HTR-8/SVneo (cell line): ENCODE data around the gene PCCA.
"Not testable (repeated sequence)": the region's sequence is repeated elsewhere in the genome, so short reads cannot be mapped to it uniquely, and the experiment has no call there.

Experiments used
- DNase-seq: peaks from one replicate; pipeline ENCODE4 v3.0.0; 2011; ENCODE audit warnings: low spot score, mixed read lengths; ENCODE audit not compliant: insufficient read length
- FAIRE-seq: peaks from 2 replicates; lab custom pipeline; 2011; peaks lifted over from hg19 to GRCh38; lab: Jason Lieb, UNC

PCCA gene

DNA sequence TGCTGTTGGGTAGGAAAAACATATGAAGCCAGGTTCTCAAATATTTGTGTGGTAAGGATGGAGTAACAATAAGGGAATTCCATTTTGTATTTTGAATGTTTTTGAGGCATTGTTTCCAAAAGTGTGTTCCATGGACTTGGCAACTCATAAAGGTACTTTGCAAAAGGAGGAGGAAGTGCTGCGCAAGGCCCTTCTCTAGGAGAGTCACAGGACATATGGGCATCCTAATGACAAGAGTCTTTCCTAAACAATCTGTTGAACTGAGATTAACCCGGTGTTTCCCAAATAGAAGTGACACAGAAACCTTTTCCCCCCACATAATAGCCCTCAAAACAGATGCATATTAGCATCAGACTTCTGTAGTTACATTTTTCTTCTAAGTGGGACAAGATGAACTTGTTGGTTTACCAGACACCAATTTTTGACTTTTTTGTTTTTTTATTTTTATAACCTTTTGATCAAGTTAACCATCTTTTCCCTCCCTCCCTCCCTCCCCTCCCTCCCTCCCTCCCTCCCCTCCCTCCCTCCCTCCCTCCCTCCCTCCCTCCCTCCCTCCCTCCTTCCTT is 209.3 kb downstream of the PCCA start:
- FAIRE-seq (no peak), DNase-seq (no peak)

DNA sequence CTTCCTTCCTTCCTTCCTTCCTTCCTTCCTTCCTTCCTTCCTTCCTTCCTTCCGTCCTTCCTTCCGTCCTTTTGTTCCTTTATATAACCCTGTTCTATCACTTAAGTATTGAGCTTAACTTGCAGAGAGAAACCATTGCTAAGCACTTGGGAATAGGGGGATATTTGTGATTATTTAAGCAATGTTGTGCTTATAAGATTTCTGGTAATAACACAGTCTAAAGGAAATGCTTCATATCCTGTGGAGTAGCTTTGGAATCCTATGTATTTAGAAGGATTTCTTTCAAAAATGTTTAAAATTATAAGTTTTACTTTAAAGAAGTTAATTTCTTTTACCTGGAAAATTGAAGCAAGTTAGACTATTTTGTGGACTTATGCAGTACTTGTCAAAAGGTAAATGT is 209.8 kb downstream of the PCCA start:
- DNase-seq (no peak), FAIRE-seq (no peak)

DNA sequence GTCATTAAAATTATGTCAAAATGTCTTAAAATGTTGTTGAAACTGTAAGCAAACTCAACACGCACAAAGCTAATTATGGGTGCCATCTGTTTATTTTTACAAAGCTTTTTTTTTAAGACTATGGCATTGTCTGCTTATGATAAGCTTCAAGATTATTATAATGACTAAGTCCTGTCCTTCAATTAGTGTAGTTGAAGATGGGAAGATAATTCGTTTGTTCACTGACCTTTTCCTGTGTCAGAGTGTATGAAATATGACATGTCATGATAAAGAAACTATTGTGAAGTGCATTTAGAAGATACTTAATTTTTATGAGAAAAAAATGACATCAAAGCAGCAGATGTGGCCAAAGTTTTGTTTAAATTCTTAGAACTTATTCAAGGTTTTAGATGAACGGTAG is 211.3 kb downstream of the PCCA start:
- DNase-seq (no peak), FAIRE-seq (no peak)

DNA sequence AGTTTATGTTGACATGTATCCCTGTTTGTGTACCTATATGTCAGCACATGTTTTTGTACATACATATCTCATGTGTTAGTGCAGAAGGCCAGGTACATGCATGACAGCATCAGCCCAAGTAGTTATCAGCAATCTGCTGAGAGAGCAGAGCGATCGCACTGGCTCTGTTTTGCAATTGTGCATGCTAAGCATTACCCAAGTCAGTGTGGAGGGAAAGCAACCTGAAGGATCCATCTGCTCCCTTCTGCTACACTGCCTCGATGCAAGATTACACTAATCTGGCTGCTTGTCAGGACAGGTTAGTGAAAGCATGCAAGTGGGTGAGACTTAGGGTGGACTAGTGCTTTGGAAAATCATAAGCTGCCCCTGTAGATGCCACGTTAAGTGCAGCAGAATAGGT is 211.8 kb downstream of the PCCA start:
- DNase-seq (no peak), FAIRE-seq (no peak)

DNA sequence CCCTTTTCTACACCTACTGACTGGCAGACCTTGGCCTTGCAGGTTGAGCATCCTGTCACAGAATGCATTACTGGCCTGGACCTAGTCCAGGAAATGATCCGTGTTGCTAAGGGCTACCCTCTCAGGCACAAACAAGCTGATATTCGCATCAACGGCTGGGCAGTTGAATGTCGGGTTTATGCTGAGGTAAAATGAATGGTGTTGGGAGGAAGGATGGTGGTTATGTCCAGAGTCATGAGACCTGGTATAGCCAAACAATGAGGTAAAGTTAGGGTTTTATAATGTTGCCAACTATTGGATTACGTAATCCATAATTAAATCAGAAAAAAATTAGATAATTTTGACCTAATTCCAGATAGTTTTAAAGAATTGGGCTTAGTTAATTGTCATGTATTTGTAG is 212.5 kb downstream of the PCCA start:
- FAIRE-seq (no peak), DNase-seq (no peak)

DNA sequence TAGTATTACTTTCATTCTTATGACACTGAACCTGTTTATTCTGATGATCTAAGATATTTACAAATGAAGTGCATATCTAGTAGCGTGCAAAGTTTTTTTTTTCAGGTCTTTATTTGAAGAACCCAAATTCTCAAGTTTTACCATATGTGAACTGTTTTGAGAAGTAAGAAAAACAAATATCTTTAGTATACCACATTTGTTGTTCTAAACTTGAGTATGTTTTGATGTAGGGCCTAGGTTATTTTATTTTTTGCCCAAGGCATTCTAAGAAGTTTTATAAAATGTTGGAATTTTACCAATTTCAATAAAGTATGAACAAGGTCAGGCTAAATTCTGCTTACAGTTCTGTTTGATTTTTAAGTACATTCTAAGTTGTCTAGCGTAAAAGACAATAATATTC is 213.5 kb downstream of the PCCA start:
- no peak for FAIRE-seq

DNA sequence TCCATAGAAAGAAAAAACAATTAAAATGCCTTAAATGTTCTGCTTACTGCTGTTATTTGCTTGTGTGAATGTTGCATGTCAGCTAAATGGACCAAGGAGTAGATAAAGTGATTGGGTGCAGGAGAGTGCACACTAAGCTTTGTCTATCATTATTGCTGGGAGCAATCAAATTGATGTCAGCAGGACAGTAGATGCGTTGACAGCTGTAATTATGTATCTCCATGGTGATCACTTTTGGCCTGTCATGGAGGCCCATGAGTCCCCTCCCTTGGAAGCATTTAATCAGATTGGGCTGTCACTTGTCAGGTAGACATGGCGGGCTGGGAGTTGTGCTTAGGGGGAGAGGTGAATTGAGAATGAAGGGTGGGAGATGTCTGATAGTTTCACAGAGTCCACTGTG is 215.3 kb downstream of the PCCA start:
- DNase-seq (no peak), FAIRE-seq (no peak)

More for the DNA sequence above, 213.5 kb downstream of the PCCA start:
- no peak for DNase-seq

DNA sequence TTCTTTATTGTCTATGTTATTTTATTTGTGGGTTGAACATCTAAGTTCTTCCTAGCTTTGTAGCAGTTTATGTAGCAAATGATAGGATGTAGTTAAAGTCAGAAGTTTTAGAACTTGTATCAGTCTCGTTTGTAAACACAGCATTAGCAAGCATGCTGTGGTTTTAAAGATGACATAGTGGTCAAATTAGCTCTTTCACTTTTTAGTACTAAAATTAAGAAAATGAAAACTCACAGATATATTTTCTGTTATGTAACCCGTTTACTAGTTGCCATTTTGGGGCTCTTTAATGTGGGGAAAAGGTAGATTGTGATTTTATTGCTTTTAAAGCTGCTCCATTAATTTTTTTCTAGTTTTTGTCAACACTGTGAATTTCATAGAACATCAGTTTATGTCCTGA is 216.5 kb downstream of the PCCA start:
- no peak for FAIRE-seq

DNA sequence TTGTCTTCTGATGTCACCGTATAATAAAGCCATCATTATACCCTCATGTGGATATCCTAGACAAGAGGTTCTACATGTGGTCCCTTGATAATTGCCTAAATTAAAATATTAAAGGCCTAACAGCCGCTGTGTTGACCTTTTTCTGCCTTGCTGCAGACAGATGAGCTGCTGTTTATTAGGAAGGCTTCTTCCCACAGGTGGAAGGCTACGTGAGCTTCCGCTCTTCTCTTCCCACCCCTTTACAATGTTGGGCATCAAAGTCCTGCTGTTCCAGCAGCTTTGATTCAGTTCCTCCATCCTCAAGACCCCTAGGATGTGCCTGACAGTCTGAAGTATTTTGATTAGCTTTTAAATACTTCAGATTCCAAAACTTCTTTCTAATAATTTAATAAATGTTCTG is 217.1 kb downstream of the PCCA start:
- DNase-seq (no peak), FAIRE-seq (no peak)

More for the DNA sequence above, 216.5 kb downstream of the PCCA start:
- DNase-seq, result no peak

DNA sequence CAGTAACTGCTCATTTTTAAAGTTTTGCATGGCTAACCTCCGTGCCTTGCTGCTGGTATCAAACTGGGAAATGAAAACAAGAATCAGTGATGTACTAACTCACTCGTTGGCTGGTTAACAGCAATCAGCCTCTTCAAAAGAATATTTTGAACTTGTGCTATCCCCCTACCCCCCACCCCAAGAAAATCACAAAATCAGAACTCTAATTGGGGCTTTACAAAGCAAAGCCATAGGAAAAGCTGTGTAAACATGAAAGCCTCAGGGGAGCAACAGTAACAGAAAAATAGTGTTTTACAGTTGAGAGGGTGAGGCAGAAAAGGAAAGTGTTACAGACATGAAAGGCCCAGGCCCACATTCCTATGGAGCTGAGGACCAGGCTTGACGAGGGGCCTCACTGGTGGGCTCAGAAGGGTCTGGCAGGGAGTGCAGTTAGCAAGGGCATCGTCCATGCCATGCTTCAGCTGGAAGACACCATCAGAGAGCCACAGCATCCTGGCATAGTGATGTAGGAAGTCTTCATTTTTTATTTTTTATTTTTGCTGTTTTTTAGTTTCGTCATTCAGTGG is 217.6 kb downstream of the PCCA start:
- no peak for FAIRE-seq

DNA sequence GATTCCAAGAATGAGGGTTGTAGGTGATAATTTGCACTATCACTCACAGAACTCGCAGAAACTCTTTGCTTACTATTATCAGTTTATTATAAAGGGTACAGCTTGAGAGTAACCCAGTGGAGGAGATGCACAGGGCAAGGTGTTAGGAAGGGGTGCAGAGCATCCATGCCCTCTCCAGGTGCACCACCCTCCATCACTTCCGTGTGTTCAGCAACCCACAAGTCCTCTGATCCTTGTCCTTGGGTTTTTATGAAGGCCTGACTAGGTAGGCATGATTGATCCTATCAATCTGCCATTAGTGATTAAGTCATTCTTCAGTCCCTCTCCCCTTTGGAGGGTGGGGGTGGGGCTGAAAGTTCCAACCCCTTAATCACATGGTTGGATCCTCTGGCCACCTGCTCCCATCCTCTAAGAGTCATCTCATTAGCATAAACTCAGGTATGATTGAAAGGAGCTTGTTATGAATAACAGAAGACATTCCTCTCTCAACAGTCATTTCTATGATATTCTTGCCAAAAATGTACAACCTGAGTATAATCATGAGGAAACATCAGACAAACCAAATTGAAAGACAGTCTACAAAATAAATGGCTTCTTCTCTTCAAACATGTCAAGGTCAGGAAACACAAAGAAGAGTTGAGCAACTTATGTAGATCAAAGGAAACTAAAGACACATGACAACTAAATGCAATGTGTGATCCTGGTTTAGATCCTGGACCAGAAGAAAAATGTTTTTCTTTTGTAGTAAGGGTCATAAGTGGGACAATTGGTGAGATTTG is 225.4 kb downstream of the PCCA start:
- no peak for DNase-seq
- no peak for FAIRE-seq

More for the DNA sequence above, 217.6 kb downstream of the PCCA start:
- no peak for DNase-seq

DNA sequence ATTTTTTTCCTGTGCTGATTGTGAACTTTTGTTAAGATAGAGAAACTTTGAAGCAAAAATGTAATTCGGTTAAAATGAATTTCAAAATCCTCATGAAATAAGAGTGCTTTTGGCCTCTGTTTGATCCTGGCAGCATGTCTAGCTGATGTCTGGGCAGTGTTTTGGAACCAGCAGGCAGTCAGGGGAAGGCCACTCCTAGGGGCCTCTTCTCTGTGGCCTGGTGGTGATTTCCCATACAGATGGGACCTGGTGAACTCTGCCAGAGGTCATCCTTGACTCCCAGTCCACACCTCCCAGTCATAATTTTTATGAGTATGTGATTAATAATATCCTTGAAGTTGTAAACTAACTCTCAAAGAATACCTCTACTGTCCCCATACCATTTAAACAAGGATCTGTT is 226.6 kb downstream of the PCCA start:
- no peak for DNase-seq
- no peak for FAIRE-seq

DNA sequence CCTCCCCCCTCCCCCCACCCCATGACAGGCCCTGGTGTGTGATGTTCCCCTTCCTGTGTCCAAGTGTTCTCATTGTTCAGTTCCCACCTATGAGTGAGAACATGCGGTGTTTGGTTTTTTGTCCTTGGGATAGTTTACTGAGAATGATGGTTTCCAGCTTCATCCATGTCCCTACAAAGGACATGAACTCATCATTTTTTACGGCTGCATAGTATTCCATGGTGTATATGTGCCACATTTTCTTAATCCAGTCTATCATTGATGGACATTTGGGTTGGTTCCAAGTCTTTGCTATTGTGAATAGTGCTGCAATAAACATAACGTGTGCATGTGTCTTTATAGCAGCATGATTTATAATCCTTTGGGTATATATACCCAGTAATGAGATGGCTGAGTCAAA is 229.6 kb downstream of the PCCA start:
- not testable (repeated sequence) for FAIRE-seq, DNase-seq

DNA sequence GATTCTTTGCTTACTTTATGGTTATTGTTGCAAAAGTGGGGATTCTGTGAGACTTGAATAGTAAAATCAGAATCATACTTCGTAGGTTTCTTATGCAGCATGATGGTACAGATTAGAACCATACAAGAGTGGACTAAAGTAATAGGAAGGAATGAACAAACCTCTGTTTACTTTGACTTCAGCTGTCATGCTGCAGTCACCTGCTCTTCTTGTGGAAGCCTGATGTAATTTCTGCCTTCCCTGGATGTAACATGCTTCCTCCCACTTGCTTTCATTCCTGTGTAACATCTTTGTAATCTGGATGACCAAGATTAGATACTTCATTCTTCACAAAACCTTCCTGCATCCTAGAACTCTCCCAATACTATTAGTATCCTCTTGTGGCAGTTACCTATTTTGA is 235.0 kb downstream of the PCCA start:
- FAIRE-seq, result no peak
- no peak for DNase-seq

DNA sequence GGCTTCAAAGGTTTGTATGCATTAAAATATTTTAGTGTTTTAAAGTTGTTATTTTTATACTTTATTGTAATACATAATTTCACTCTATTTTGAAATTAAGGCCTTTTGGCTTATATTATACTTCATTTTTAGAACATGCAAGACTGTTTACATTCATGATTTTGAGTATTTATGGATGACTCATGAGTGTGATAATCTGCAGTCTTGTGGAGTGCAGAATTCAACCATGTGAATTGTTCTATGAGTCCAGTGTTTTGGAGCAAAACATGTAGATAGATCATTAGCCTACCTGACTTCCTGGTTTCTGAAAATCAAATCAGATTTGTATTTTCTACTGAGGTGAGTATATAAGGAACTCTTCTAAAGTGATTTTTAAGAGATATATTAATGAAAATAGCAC is 241.8 kb downstream of the PCCA start:
- FAIRE-seq (no peak), DNase-seq (no peak)

DNA sequence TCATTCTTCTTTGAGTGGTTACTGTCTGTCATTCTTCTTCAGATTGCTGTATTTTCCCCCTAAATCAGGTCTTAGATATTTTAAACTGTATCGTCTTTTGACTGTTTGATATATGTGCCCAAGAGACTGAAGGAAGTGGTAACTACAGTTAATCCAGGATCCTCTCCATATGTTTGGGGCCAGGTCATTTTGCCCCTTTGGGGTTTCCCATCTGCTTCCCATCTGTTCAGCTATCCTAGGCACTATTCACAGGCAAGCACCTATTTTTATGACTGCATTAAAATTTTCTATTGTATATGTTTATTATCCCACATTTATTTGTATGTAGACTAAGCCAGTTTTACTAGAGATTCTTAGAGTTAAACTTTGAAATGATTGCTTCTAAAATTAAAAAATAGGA is 244.2 kb downstream of the PCCA start:
- no peak for DNase-seq
- no peak for FAIRE-seq

DNA sequence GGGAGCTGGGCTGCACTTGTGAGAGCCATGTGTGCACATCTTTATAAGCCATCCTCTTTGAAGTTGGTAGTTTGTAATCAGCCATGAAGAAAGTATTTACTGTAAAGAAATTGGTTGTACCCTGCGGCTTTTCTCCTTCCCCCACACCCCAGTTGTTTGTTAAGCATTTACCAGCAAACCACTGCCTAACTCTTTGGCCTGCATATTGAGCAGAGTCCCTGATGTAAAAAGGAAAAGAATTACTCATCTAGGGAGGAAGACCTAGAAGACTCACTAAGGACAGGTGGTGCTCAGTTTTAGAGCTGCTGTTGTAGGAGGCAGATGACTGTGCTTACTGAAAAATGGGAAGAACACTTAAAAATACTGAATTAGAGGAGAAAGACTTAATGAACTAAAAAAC is 245.3 kb downstream of the PCCA start:
- DNase-seq, result no peak
- no peak for FAIRE-seq

DNA sequence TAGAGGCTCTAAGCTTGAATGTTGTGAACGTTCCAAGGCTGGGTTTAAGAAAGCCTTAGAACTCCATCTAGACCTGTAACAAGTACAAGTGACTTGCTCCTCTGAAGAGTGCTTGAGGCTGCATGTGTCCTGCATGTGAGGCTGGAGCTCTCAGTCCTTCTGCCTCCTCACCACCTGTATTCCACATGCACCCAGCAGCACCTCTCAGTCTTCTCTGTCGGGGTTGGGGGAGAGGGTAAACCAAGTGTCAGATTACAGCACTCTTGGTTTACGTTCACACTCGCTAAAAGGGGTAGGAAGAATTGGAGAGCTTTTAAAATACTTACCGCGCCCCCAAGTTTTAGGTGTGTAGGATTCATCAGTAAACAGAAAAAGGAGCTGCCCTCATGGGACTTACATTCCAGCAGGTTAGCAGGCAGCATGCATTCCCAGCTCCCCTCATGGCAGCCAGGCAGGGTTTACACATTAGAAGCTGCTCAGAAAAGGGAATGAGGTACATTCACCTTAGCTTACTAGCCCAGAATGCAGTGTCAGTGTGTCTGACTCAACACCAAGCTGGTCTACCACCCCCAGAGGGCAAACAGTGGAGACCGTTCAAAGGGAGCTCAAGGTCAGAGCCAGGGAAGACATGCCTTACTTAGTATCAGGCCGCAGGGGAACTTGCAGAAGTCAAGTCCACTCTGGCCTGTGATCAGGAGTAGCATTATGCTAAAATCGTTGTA is 248.1 kb downstream of the PCCA start:
- DNase-seq (no peak), FAIRE-seq (no peak)

DNA sequence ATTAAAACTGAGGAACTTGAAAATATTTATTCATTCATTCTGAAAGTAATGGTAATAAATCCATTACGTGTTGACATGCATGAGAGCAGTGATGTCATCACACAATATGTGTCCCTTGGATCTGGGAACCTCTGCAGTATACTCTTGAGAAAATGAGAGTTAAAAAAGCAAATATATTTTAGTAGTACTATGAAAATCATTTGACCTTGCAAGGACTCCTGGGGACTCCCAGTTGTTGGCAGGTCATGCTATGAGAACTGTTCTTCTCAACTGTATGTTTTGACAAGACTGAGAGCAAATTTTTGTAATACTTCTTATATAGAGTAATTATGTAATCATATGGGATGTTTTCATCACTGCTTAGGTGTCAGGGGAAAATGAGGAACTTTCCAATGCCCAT is 249.4 kb downstream of the PCCA start:
- FAIRE-seq (no peak), DNase-seq (no peak)

DNA sequence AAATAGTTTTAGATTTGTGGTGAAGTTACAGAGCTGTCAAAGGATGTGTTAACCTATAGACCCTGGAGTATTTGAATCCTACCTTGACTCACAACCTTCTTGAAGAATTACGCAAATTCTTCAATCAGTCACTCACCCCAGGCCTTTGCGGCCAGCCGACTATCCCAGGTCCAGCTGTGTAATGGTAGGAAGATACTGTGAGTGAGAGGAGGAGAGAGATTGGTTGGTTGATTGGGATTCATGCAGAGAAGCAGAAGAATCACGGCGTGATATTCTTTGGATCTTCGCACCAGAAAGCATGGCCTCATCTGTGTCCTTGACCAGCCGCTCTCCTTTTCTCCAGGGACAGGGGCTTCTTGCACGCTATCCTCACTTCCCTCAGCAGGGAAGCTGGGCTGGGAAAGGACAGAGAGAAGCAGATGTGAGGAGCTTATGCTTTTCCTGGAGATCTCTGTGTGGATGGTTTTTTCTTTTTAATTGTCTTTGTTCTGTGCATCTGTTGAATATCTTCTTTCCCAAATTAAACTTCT is 250.6 kb downstream of the PCCA start:
- no peak for FAIRE-seq

DNA sequence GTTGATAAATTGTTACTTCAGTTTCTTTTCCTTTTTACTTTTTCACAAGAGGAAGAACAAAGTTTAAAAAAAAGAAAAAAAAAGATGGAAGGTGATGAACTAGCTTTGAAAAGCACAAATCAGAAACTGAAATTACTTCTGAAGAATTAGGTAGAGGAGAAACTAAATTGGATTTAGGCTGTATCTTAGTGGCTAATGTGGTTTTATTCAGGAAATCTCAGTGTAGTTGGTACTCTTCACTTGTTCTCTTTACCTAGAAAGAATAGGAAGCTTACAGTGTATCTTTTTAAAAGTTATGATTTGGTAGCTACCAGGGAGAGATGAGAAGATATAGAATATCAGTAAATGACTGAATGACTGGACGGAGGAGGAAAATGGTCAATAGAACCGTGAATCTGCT is 252.0 kb downstream of the PCCA start:
- FAIRE-seq, result no peak

More for the DNA sequence above, 250.6 kb downstream of the PCCA start:
- DNase-seq, result no peak

More for the DNA sequence above, 252.0 kb downstream of the PCCA start:
- DNase-seq, result no peak
